ENCODE results near the gene PPDPF. TPM values are rescaled to one million over a fixed set of nuclear protein-coding genes. Genes with fewer than 3 reads are reported as not detected.
A peak's percentile ranks its signal among the peaks of the same experiment; 100 is the strongest.

The PPDPF gene
- total and polyA plus RNA-seq, 9 donors, result 47.3 to 370 (median 186) TPM

DNA sequence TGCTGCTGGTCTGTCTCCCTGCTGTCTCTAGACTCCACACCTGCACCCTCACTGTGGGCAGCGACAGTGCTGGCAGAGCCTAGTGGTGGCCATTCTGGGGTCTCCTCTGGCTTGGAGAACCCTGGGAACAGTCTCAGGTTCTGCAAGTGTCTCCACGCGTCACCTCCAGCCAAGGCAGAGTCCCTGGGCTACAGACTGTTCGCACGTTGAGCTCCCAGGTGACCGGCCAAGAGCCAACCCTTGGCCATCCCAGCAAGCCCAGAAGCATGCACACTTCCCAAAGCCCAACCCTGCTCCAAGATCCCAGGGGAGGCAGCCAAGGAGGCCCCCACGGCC is 26.5 kb upstream of the PPDPF start:
- no peak for DNase-seq
- Histone ChIP-seq H3K4me3 (ENCODE audit: low read length) (no peak overlapping the region), H3K27me3 (ENCODE audit: control insufficient read depth, insufficient read depth, low read length) (peaks cover 56% of the 10 kb centered on the region), H3K9me3 (replicated peaks; ENCODE audit: control insufficient read depth, low read depth, low read length) (no peaks in the 10 kb centered on the region), H3K4me1 (ENCODE audit: control insufficient read depth, insufficient read depth, low read length) (peaks cover 25% of the 10 kb centered on the region), H3K27ac (ENCODE audit: low read length) (no peak overlapping the region), H3K36me3 (ENCODE audit: control insufficient read depth, insufficient read depth, low read length) (peaks cover 22% of the 10 kb centered on the region)
- 61% methylated on average over 7 of the region's 7 CpGs for WGBS (ENCODE audit: insufficient coverage)

DNA sequence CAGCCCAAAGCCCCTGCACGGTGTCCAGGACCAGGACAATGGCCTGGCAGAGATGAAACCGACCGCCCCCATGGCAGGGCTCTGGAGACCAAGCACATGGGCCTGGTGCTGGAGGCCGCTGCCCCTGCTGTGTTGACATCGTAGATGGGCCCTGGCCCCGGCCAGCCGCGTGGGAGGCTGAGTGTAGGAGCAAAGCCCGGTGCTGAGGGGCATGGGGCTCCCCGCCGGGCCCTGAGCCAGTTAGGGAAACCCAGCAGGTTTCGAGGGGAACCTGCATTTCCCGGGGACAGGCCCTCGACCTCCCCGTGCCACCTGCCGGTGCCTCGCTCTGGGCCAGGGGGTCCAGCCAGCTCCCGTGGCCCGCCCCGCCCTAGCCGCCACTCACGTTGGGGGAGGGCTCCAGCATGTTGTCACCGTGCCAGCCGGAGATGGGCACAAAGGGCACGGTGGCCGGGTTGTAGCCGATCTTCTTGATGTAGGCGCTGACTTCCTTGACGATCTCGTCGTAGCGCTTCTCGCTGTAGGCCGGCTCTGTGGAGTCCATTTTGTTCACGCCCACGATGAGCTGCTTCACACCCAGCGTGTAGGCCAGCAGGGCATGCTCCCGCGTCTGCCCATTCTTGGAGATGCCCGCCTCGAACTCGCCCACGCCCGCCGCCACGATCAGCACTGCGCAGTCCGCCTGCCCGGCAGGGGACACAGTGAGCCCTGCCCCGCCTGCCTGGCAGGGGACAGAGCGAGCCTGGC is 26.0 kb upstream of the PPDPF start:
- Histone ChIP-seq H3K36me3 (ENCODE audit: control insufficient read depth, insufficient read depth, low read length) (peaks cover 22% of the 10 kb centered on the region), H3K4me3 (ENCODE audit: low read length) (no peak overlapping the region), H3K27ac (ENCODE audit: low read length) (no peak overlapping the region), H3K9me3 (replicated peaks; ENCODE audit: control insufficient read depth, low read depth, low read length) (no peaks in the 10 kb centered on the region), H3K4me1 (ENCODE audit: control insufficient read depth, insufficient read depth, low read length) (peaks cover 29% of the 10 kb centered on the region), H3K27me3 (ENCODE audit: control insufficient read depth, insufficient read depth, low read length) (peaks cover 55% of the 10 kb centered on the region)
- 82% methylated on average over 51 of the region's 51 CpGs for WGBS (ENCODE audit: insufficient coverage)
- DNase-seq, result no peak

DNA sequence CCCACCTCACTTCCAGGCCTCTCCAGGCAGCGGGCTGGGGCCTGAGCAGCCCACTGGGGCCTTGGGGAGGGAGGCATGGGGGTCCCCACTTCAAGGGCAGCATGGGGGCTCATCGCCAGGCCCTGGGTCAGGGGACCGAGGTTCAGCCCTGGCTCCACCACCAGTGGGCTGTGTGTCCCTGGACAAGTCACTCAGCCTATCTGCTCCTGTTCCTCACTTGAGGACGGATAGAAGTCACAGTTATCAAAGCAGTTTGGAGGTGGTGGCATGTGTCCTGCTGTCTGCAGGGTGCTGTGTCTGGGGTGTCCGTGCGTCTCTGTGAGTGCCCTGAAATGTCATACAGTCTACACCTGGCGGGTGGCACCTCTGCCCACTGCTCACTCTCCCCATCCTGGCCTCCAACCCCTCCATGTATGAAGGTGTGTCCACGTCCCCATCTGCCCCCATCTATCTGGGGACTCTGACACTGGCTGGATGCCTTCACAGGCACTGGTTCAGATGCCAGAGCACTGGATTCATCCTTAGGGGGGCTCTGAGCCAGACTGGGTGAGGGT is 25.3 kb upstream of the PPDPF start:
- H3K27ac ChIP-seq (ENCODE audit: low read length), result no peak overlapping the region
- peaks cover 36% of the 10 kb centered on the region for H3K4me1 ChIP-seq (ENCODE audit: control insufficient read depth, insufficient read depth, low read length)
- no peaks in the 10 kb centered on the region for H3K9me3 ChIP-seq (replicated peaks; ENCODE audit: control insufficient read depth, low read depth, low read length)
- 75% methylated on average over 7 of the region's 8 CpGs for WGBS (ENCODE audit: insufficient coverage)
- peaks cover 59% of the 10 kb centered on the region for H3K27me3 ChIP-seq (ENCODE audit: control insufficient read depth, insufficient read depth, low read length)
- peaks cover 22% of the 10 kb centered on the region for H3K36me3 ChIP-seq (ENCODE audit: control insufficient read depth, insufficient read depth, low read length)
- DNase-seq, result no peak
- no peak overlapping the region for H3K4me3 ChIP-seq (ENCODE audit: low read length)

DNA sequence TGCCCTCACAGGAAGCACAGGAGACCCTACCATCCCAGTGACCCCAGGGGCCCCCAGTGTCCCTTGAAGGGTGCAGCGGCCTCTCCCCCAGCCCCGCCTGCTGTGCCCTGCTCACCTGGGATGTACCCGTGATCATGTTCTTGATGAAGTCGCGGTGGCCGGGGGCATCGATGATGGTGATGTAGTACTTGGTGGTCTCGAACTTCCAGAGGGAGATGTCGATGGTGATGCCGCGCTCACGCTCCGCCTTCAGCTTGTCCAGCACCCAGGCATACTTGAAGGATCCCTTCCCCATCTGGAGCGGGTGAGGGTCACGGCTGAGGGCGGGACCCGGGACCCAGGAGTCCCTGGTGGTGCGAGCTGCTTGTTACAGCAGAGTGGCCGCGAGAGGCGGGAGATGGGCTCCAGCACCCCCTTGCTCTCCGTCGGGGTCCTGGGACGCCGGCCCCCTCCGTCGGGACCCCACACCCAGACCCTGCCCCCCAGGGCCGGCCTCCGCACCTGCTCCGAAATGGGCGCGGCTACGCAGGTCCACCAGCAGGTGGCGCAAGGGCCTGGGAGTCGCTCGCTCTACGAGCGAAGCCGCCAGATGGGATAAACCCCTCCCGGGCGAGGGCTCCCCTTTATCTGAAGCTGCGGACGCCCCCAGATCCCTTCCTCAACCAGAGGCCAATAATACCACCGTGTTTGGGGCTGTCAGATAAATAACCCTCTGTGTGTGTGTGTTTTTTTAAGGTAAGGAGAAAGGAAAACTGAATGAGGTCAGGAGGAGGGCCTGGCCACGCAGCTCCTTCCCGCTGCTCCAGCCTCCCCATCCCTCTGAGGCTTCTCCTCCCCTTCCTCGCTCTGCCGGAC is 24.6 kb upstream of the PPDPF start:
- H3K36me3 ChIP-seq (ENCODE audit: control insufficient read depth, insufficient read depth, low read length), result peaks cover 22% of the 10 kb centered on the region
- peaks cover 53% of the 10 kb centered on the region for H3K27me3 ChIP-seq (ENCODE audit: control insufficient read depth, insufficient read depth, low read length)
- no peaks in the 10 kb centered on the region for H3K9me3 ChIP-seq (replicated peaks; ENCODE audit: control insufficient read depth, low read depth, low read length)
- H3K4me3 ChIP-seq (ENCODE audit: low read length), result peak overlapping the region; percentile 18
- DNase-seq, result peak; percentile 59
- WGBS (ENCODE audit: insufficient coverage), result 15% methylated on average over 24 of the region's 48 CpGs
- H3K4me1 ChIP-seq (ENCODE audit: control insufficient read depth, insufficient read depth, low read length), result peaks cover 42% of the 10 kb centered on the region
- H3K27ac ChIP-seq (ENCODE audit: low read length), result no peak overlapping the region

DNA sequence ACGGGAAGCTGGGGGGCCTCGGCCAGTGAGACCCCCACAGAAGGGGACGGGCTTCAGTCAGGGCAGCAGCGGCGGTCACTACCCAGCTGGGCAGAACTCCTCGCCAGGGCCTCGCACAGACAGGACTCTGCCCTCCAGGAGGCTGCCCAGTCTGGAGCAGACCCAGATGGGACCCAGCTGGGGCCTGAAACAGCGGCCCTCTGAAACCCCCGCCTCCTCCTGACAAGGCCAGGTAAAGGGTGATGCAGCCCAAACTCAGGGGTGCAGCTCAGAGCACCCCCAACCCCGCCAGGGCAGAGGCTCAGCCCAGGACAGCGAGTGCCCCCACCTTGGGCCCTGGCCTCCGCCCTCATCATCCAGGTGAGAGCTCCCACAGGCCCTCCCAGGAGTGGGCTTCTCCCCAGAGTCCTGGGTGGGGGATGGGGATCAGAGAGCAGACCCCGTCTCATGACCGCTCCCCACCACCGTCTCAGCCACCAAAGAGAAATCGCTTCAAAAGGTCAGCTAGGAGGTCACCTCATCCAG is 23.9 kb upstream of the PPDPF start:
- H3K36me3 ChIP-seq (ENCODE audit: control insufficient read depth, insufficient read depth, low read length), result peaks cover 22% of the 10 kb centered on the region
- peaks cover 56% of the 10 kb centered on the region for H3K27me3 ChIP-seq (ENCODE audit: control insufficient read depth, insufficient read depth, low read length)
- peak overlapping the region; percentile 55 for H3K4me3 ChIP-seq (ENCODE audit: low read length)
- no peaks in the 10 kb centered on the region for H3K9me3 ChIP-seq (replicated peaks; ENCODE audit: control insufficient read depth, low read depth, low read length)
- peak overlapping the region; percentile 42 for H3K27ac ChIP-seq (ENCODE audit: low read length)
- 45% methylated on average over 10 of the region's 16 CpGs for WGBS (ENCODE audit: insufficient coverage)
- H3K4me1 ChIP-seq (ENCODE audit: control insufficient read depth, insufficient read depth, low read length), result peaks cover 48% of the 10 kb centered on the region
- no peak for DNase-seq

DNA sequence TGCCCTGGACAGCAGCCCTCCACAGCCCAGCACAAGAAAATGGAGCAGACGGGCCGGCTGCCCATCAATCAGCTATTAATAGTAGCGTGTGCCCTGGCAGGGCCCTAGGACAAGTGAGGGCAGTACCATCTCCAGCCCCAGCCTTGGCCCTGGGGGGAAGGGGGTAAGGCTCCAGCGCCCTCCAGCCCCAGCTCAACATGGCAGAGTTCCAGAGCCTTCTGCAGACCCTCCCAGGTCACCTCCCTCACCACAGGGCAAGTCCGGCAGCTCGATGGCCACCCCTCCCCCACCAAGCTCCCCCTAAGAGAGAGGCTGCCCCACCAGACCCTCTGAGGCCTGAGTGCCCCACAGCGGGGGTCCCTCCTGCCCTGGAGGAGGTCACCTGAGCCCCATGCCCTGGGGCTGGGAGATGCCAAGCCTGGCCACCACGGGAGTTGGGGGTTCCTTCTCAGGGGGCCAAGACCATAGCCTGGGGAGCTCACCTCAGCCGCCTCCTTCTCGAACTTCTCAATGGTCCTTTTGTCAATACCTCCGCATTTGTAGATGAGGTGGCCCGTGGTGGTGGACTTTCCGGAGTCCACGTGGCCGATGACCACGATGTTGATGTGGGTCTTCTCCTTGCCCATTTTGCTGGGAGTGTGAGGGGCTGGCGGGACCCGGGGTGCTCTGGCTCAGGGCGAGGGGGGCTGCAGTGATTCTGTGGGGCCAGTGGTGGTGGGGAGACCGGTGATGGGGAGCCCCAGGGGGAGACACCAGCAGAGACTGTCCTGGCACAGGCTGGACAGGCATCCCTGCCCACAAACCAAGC is 23.2 kb upstream of the PPDPF start:
- peaks cover 54% of the 10 kb centered on the region for H3K4me1 ChIP-seq (ENCODE audit: control insufficient read depth, insufficient read depth, low read length)
- no peak for DNase-seq
- peak overlapping the region; percentile 82 for H3K27ac ChIP-seq (ENCODE audit: low read length)
- H3K9me3 ChIP-seq (replicated peaks; ENCODE audit: control insufficient read depth, low read depth, low read length), result no peaks in the 10 kb centered on the region
- H3K4me3 ChIP-seq (ENCODE audit: low read length), result peak overlapping the region; percentile 55
- WGBS (ENCODE audit: insufficient coverage), result 73% methylated on average over 11 of the region's 20 CpGs
- peaks cover 60% of the 10 kb centered on the region for H3K27me3 ChIP-seq (ENCODE audit: control insufficient read depth, insufficient read depth, low read length)
- peaks cover 21% of the 10 kb centered on the region for H3K36me3 ChIP-seq (ENCODE audit: control insufficient read depth, insufficient read depth, low read length)

DNA sequence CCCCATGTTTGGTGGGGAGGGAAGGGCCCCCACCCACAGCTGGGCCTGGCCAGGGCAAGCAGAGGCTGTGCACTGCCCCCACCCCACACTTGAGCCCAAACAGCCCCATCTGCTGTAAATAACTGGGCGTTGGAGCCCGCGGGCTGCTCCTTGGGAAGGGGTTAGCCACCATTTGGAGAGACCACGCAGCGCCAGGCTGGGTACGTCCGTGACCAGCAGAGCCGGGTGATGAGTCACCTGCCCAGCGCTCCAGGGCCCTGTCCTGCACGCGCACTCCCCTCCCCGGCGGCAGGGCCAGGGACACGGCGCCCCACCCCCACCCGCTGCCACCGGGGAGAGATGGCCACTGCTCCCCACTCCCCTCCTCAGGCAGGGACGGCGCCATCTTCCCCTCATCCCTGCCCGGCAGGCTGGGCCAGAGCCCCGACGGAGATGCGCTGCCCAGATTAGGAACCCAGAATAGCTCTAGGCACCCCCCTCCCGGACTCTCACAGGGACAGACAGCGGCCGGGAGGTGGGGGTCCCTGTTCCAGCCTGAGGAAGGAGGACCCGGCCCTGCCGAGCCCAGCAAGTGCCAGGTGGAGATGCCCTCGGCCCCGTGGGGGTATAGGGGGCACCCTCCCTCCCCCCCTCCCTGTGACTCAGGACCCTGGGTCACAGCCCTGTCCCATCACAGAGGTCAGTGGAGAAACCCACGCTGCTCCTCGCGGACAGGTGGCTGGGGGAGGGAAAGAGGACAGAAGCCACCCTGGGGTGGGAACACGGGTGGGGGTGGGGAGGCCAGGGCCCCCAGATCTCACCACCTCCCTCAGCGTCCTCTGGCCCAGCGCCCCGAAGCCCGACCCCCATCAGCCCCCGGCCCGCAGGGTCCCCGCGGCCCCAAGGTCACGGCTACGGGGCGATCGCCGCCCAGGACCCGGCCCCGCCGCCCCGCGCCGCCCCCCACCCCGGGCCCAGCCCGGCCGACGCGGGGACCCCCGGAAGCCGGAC is 22.3 kb upstream of the PPDPF start:
- peak overlapping the region; percentile 55 for H3K4me3 ChIP-seq (ENCODE audit: low read length)
- peaks cover 13% of the 10 kb centered on the region for H3K36me3 ChIP-seq (ENCODE audit: control insufficient read depth, insufficient read depth, low read length)
- DNase-seq, result no peak
- 9% methylated on average over 37 of the region's 60 CpGs for WGBS (ENCODE audit: insufficient coverage)
- no peaks in the 10 kb centered on the region for H3K9me3 ChIP-seq (replicated peaks; ENCODE audit: control insufficient read depth, low read depth, low read length)
- H3K27ac ChIP-seq (ENCODE audit: low read length), result peak overlapping the region; percentile 82
- peaks cover 61% of the 10 kb centered on the region for H3K4me1 ChIP-seq (ENCODE audit: control insufficient read depth, insufficient read depth, low read length)
- H3K27me3 ChIP-seq (ENCODE audit: control insufficient read depth, insufficient read depth, low read length), result peaks cover 58% of the 10 kb centered on the region

DNA sequence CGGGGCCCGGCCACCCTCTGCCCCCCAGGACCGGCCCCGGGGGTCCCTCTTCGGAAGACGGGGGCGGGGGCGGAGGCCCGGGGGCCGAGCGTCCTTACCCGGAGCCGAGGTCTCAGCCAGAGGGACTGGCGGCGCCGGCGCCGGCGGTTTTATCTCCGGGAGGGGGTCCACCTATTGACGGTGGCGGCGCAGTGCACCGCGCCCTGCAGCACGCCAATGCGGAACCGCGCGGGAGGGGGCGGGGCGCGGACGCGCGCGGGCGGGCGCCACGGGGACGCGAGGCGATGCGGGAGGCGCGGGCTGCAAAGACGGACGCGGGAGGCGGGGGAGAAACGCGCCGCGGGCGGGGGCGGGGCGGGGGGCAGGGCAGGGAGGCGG is 21.6 kb upstream of the PPDPF start, which contains the start of gene EEF1A2:
Gene EEF1A2, minus strand, starts transcription at position 124 of the 378 bp plus-strand sequence. CDS start 1,320 bp downstream, outside the sequence.
- Histone ChIP-seq H3K27me3 (ENCODE audit: control insufficient read depth, insufficient read depth, low read length) (peaks cover 53% of the 10 kb centered on the region), H3K27ac (ENCODE audit: low read length) (peak within 1 kb of the TSS; percentile 95), H3K4me1 (ENCODE audit: control insufficient read depth, insufficient read depth, low read length) (peaks cover 66% of the 10 kb centered on the region), H3K36me3 (ENCODE audit: control insufficient read depth, insufficient read depth, low read length) (peaks cover 9% of the 10 kb centered on the region), H3K4me3 (ENCODE audit: low read length) (peak within 1 kb of the TSS; percentile 55), H3K9me3 (replicated peaks; ENCODE audit: control insufficient read depth, low read depth, low read length) (no peaks in the 10 kb centered on the region)
- WGBS (ENCODE audit: insufficient coverage), result 0% methylated on average over 36 of the region's 58 CpGs
- DNase-seq, result no peak

Data from muscle of leg (tissue), 11 donors.